Gastroesophageal sphincter (tissue), 3 donors: ENCODE data around the gene SCIMP.

Experiments used
- CTCF ChIP-seq, 4 experiments: fragments of 200-600 bp in 2 of 4; fragments of 450-650 bp in 2 of 4; sonication (generic) in 1 of 4; IDR thresholded peaks; one replicate each; pipeline ENCODE4 v1.5.1; 2017 to 2019; ENCODE audit warnings: antibody characterized with exemption in 4 of 4, mild to moderate bottlenecking in 2 of 4, moderate library complexity in 2 of 4
- EP300 ChIP-seq: sonication (generic); formaldehyde crosslinking; IDR thresholded peaks from one replicate; pipeline ENCODE4 v1.6.1; 2017; ENCODE audit warnings: antibody characterized with exemption, mild to moderate bottlenecking
- POLR2A ChIP-seq, 2 donors: fragments of 450-650 bp; IDR thresholded peaks; one replicate each; pipeline ENCODE4 v1.6.1; 2017; ENCODE audit warnings: antibody characterized with exemption in 2 of 2, mild to moderate bottlenecking in 2 of 2, moderate library complexity in 1 of 2

- TF ChIP-seq EP300 (no peak), POLR2A (IDR thresholded peaks at IDR 0.05) (peak; percentile 85 to 86), CTCF (IDR thresholded peaks at IDR 0.05) (peak in 3 of 4 experiments; percentile 25 to 45 (median 37))
These were observed 47.4 kb upstream of the SCIMP start, which contains the start of gene RABEP1 for GRCh38 chr17:5281814-5282641.
